H9 (cell line): Measurements from ENCODE around the gene TRIOBP. TPM values are rescaled to one million over a fixed set of nuclear protein-coding genes. Genes with fewer than 3 reads are reported as not detected.

Experiments used
- DNase-seq: peaks from one replicate; pipeline ENCODE4 v3.0.0-alpha.2; 2017
- H2AFZ ChIP-seq: one replicate; pipeline ENCODE4 v1.6.1; 2013; ENCODE audit warnings: mild to moderate bottlenecking, low read length, control low read depth, moderate library complexity
- H2AK5ac ChIP-seq: 2 replicates; pipeline ENCODE4 v1.6.1; 2013; ENCODE audit warnings: low read length, control low read depth, mixed read lengths; ENCODE audit not compliant: insufficient read length
- H2BK120ac ChIP-seq: one replicate; pipeline ENCODE4 v1.6.1; 2013; ENCODE audit warnings: low read depth, mild to moderate bottlenecking, low read length, control low read depth, inconsistent platforms; ENCODE audit not compliant: poor library complexity, severe bottlenecking
- H2BK12ac ChIP-seq: 2 replicates; pipeline ENCODE4 v1.6.1; 2013; ENCODE audit warnings: low read length, control low read depth, mixed read lengths, low read depth; ENCODE audit not compliant: insufficient read length
- H2BK15ac ChIP-seq: 2 replicates; pipeline ENCODE4 v1.6.1; 2013; ENCODE audit warnings: low read depth, low read length, control low read depth
- H2BK20ac ChIP-seq: one replicate; pipeline ENCODE4 v1.6.1; 2013; ENCODE audit warnings: low read depth, mild to moderate bottlenecking, low read length, control low read depth, inconsistent platforms; ENCODE audit not compliant: poor library complexity, severe bottlenecking
- H2BK5ac ChIP-seq: 2 replicates; pipeline ENCODE4 v1.6.1; 2013; ENCODE audit warnings: low read length, control low read depth, mixed read lengths; ENCODE audit not compliant: insufficient read length
- H3K14ac ChIP-seq: 2 replicates; pipeline ENCODE4 v1.6.1; 2013; ENCODE audit warnings: low read length, control low read depth; ENCODE audit not compliant: insufficient read depth
- H3K18ac ChIP-seq: 2 replicates; pipeline ENCODE4 v1.6.1; 2013; ENCODE audit warnings: low read depth, mild to moderate bottlenecking, mixed read lengths, low read length, control low read depth; ENCODE audit not compliant: insufficient read length
- H3K23ac ChIP-seq: 2 replicates; pipeline ENCODE4 v1.6.1; 2013; ENCODE audit warnings: low read length, control low read depth, mixed read lengths, low read depth; ENCODE audit not compliant: insufficient read length
- H3K23me2 ChIP-seq: 2 replicates; pipeline ENCODE4 v1.6.1; 2013; ENCODE audit warnings: low read depth, mild to moderate bottlenecking, mixed read lengths, low read length, control low read depth; ENCODE audit not compliant: insufficient read length, poor library complexity, severe bottlenecking
- H3K27ac ChIP-seq: 2 replicates; pipeline ENCODE4 v1.5.1; 2013; ENCODE audit warnings: low read length, control low read depth, mixed read lengths, low read depth; ENCODE audit not compliant: insufficient read length
- H3K27me3 ChIP-seq: 2 replicates; pipeline ENCODE4 v1.6.1; 2013; ENCODE audit warnings: low read length, control low read depth, inconsistent platforms; ENCODE audit not compliant: insufficient read depth
- H3K4ac ChIP-seq: 2 replicates; pipeline ENCODE4 v1.6.1; 2013; ENCODE audit warnings: low read depth, mild to moderate bottlenecking, control low read depth, inconsistent platforms, low read length, moderate library complexity
- H3K4me1 ChIP-seq: 2 replicates; pipeline ENCODE4 v1.6.1; 2013; ENCODE audit warnings: low read length, control low read depth, inconsistent platforms; ENCODE audit not compliant: insufficient read depth
- H3K4me2 ChIP-seq: 2 replicates; pipeline ENCODE4 v1.6.1; 2013; ENCODE audit warnings: low read length, control low read depth, mixed read lengths; ENCODE audit not compliant: insufficient read length, insufficient read depth
- H3K56ac ChIP-seq: 2 replicates; pipeline ENCODE4 v1.6.1; 2013; ENCODE audit warnings: low read depth, mild to moderate bottlenecking, mixed read lengths, low read length, control low read depth; ENCODE audit not compliant: insufficient read length
- H3K79me1 ChIP-seq: 2 replicates; pipeline ENCODE4 v1.6.1; 2013; ENCODE audit warnings: low read depth, mild to moderate bottlenecking, moderate library complexity, low read length, control low read depth, inconsistent platforms; ENCODE audit not compliant: insufficient read depth, poor library complexity, severe bottlenecking
- H3K79me2 ChIP-seq: 2 replicates; pipeline ENCODE4 v1.6.1; 2013; ENCODE audit warnings: low read length, control low read depth, inconsistent platforms; ENCODE audit not compliant: insufficient read depth
- H3K9ac ChIP-seq: 2 replicates; pipeline ENCODE4 v1.6.1; 2013; ENCODE audit warnings: low read length, control low read depth, mixed read lengths; ENCODE audit not compliant: insufficient read length; ENCODE audit errors: extremely low read depth
- H3K9me3 ChIP-seq: one replicate; pipeline ENCODE4 v1.6.1; 2013; ENCODE audit warnings: low read depth, low read length, inconsistent platforms; ENCODE audit not compliant: control insufficient read depth
- H3T11ph ChIP-seq: one replicate; pipeline ENCODE4 v1.6.1; 2013; ENCODE audit warnings: mild to moderate bottlenecking, low read length, control low read depth, inconsistent platforms
- H4K20me1 ChIP-seq: one replicate; pipeline ENCODE4 v1.6.1; 2013; ENCODE audit not compliant: control insufficient read depth, insufficient read length, insufficient read depth
- H4K5ac ChIP-seq: 2 replicates; pipeline ENCODE4 v1.6.1; 2013; ENCODE audit warnings: low read depth, mild to moderate bottlenecking, mixed read lengths, low read length, control low read depth; ENCODE audit not compliant: insufficient read length
- H4K8ac ChIP-seq: replicated peaks from 2 replicates; pipeline ENCODE4 v1.6.1; 2013; ENCODE audit warnings: low read length, control low read depth, mixed read lengths, low read depth; ENCODE audit not compliant: insufficient read length
- H4K91ac ChIP-seq: 2 replicates; pipeline ENCODE4 v1.6.1; 2013; ENCODE audit warnings: low read depth, mild to moderate bottlenecking, moderate library complexity, mixed read lengths, low read length, control low read depth; ENCODE audit not compliant: insufficient read length
- H3K27ac Mint-ChIP-seq, 3 experiments: 2 replicates in 2 of 3; 3 replicates in 1 of 3; pipeline ENCODE4 v1.8.0; 2020 to 2021; ENCODE audit warnings: mixed read lengths in 3 of 3, mild to moderate bottlenecking in 1 of 3, moderate library complexity in 1 of 3
- H3K27me3 Mint-ChIP-seq: 2 replicates; pipeline ENCODE4 v1.8.0; 2021; ENCODE audit warnings: low read depth, mild to moderate bottlenecking, moderate library complexity, mixed read lengths
- H3K36me3 Mint-ChIP-seq, 3 experiments: 2 replicates in 2 of 3; 3 replicates in 1 of 3; pipeline ENCODE4 v1.8.0; 2020 to 2021; ENCODE audit warnings: low read depth in 3 of 3, mixed read lengths in 3 of 3; ENCODE audit not compliant: insufficient read depth in 1 of 3
- H3K4me1 Mint-ChIP-seq, 2 experiments: 2 replicates each; pipeline ENCODE4 v1.8.0; 2020; ENCODE audit warnings: mixed read lengths in 2 of 2
- H3K4me3 Mint-ChIP-seq, 2 experiments: 2 replicates in 1 of 2; 3 replicates in 1 of 2; pipeline ENCODE4 v1.8.0; 2020 to 2021; ENCODE audit warnings: mild to moderate bottlenecking in 2 of 2, mixed read lengths in 2 of 2, moderate library complexity in 1 of 2
- H3K9me3 Mint-ChIP-seq, 2 experiments: 2 replicates in 1 of 2; 3 replicates in 1 of 2; pipeline ENCODE4 v1.8.0; 2020; ENCODE audit warnings: mild to moderate bottlenecking in 2 of 2, mixed read lengths in 2 of 2, moderate library complexity in 1 of 2
- CTCF ChIP-seq: fragments of 200-600 bp; sonication (generic); conservative IDR thresholded peaks from 3 replicates; pipeline ENCODE4 v1.8.0; 2021; ENCODE audit warnings: antibody characterized with exemption, mild to moderate bottlenecking
- WGBS: extraction: QIAGEN DNeasy Blood & Tissue Kit; methylation state at CpG from one replicate; pipeline ENCODE4 v1.1.7; 2013; ENCODE audit warnings: missing lambda C conversion rate, low lambda C conversion rate, mixed read lengths; ENCODE audit not compliant: insufficient read length; ENCODE audit errors: extremely low coverage; 5-methylcytosine and 5-hydroxymethylcytosine counted together
- total RNA-seq: library from RNA; stranded (reverse); gene quantifications from 2 replicates; pipeline ENCODE4 v1.2.1, GENCODE V29; 2021

Gene TRIOBP
- total RNA-seq, 1 experiment from 2014 or later, result 52.7 TPM

- TF ChIP-seq CTCF, result peak; percentile 35; the same call in 1 of the 3 replicates
- no peaks in the 10 kb centered on the region; the same call in 1 of the 2 replicates for H3K27me3 ChIP-seq
- no peak overlapping the region for H4K8ac ChIP-seq
- H2AK5ac ChIP-seq, result no peak overlapping the region
- H2BK120ac ChIP-seq, result no peak overlapping the region
- H3T11ph ChIP-seq, result no peak overlapping the region
- no peak overlapping the region for H3K27ac ChIP-seq
- peak overlapping the region; percentile 79 for H3K14ac ChIP-seq
- Mint-ChIP-seq H3K9me3 (no peaks in the 10 kb centered on the region), H3K36me3 (peaks cover 0 to 4% (median 0%) of the 10 kb centered on the region in 3 experiments; a peak in 2 of 7 replicates), H3K4me1 (peaks cover 20 to 32% of the 10 kb centered on the region in 2 experiments), H3K4me3 (peak overlapping the region; percentile 54 to 68), H3K27me3 (peaks cover 54% of the 10 kb centered on the region), H3K27ac (no peak overlapping the region)
- DNase-seq, result peak; percentile 63
- no peaks in the 10 kb centered on the region for H4K20me1 ChIP-seq
- no peak overlapping the region for H2BK20ac ChIP-seq
- no peak overlapping the region for H3K18ac ChIP-seq
- H3K4me2 ChIP-seq, result peak overlapping the region; percentile 42
- no peaks in the 10 kb centered on the region for H3K79me2 ChIP-seq
- H3K4me1 ChIP-seq, result peaks cover 3% of the 10 kb centered on the region; the same call in 1 of the 2 replicates
- no peaks in the 10 kb centered on the region for H3K9me3 ChIP-seq
- no peak overlapping the region for H4K91ac ChIP-seq
- H2BK12ac ChIP-seq, result no peak overlapping the region
- no peak overlapping the region for H2AFZ ChIP-seq
- H2BK15ac ChIP-seq, result no peak overlapping the region
- H3K56ac ChIP-seq, result no peak overlapping the region
- H3K79me1 ChIP-seq, result no peaks in the 10 kb centered on the region
- WGBS, result no CpG with 5 or more reads among the region's 135 CpGs
- no peak overlapping the region for H3K23ac ChIP-seq
- H3K23me2 ChIP-seq, result no peaks in the 10 kb centered on the region
- H4K5ac ChIP-seq, result no peak overlapping the region
- H3K4ac ChIP-seq, result no peak overlapping the region
- H3K9ac ChIP-seq, result no peak overlapping the region
- H2BK5ac ChIP-seq, result no peak overlapping the region
These were observed 128.1 kb downstream of the TRIOBP start for GRCh38 chr22:37824674-37825641.

Other genes with a start within 250 kb of the TRIOBP start
- 2.0 and 3.3 TPM in 2 replicates for gene MFNG, start 210.7 kb upstream of the TRIOBP start, total RNA-seq
- gene CARD10, start 177.6 kb upstream of the TRIOBP start, total RNA-seq, result 17.1 and 17.7 TPM in 2 replicates
- gene CDC42EP1, start 136.6 kb upstream of the TRIOBP start, total RNA-seq, result 23.0 and 24.3 TPM in 2 replicates
- gene LGALS2, start 117.0 kb upstream of the TRIOBP start, total RNA-seq, result not detected in 2 replicates
- 56.0 and 61.7 TPM in 2 replicates for gene GGA1, start 88.2 kb upstream of the TRIOBP start, total RNA-seq
- gene SH3BP1, start 57.4 kb upstream of the TRIOBP start, total RNA-seq, result 33.6 and 35.1 TPM in 2 replicates
- gene PDXP, start 38.3 kb upstream of the TRIOBP start, total RNA-seq, result 38.9 and 41.0 TPM in 2 replicates
- 32.8 and 33.6 TPM in 2 replicates for gene LGALS1, start 21.4 kb upstream of the TRIOBP start, total RNA-seq
- gene NOL12, start 10.7 kb upstream of the TRIOBP start, total RNA-seq, result 30.4 and 35.4 TPM in 2 replicates
- gene GCAT, start 110.9 kb downstream of the TRIOBP start, total RNA-seq, result 26.9 and 28.8 TPM in 2 replicates
- 0.31 and 0.59 TPM in 2 replicates for gene GALR3, start 126.3 kb downstream of the TRIOBP start, total RNA-seq
- gene ANKRD54, start 147.3 kb downstream of the TRIOBP start, total RNA-seq, result 14.4 and 15.3 TPM in 2 replicates
- gene EIF3L, start 152.4 kb downstream of the TRIOBP start, total RNA-seq, result 736 and 739 TPM in 2 replicates
- 33.3 and 33.8 TPM in 2 replicates for gene MICALL1, start 209.2 kb downstream of the TRIOBP start, total RNA-seq